ENCODE results near the gene MPDU1.

MPDU1 gene

GRCh38 chr17:7552621-7553051, 31.0 kb upstream of the MPDU1 start:
- no peak for TF ChIP-seq TEAD4 (IDR thresholded peaks at IDR 0.05)
- TF ChIP-seq TAF1 (IDR thresholded peaks at IDR 0.05; ENCODE audit: low read depth) = no peak
- no peak for TF ChIP-seq YY1 (IDR thresholded peaks at IDR 0.05; ENCODE audit: low read depth)
- no peak for TF ChIP-seq EP300 (IDR thresholded peaks at IDR 0.05; ENCODE audit: borderline replicate concordance)
- no peak for TF ChIP-seq USF1 (IDR thresholded peaks at IDR 0.05)
- TF ChIP-seq CEBPB (IDR thresholded peaks at IDR 0.05) = no peak

GRCh38 chr17:7553356-7553755, 30.3 kb upstream of the MPDU1 start:
- no peak for TF ChIP-seq EP300 (IDR thresholded peaks at IDR 0.05; ENCODE audit: borderline replicate concordance)
- no peak for TF ChIP-seq USF1 (IDR thresholded peaks at IDR 0.05)
- TF ChIP-seq YY1 (IDR thresholded peaks at IDR 0.05; ENCODE audit: low read depth) = no peak
- TF ChIP-seq EGR1 (IDR thresholded peaks at IDR 0.05) = no peak
- TF ChIP-seq, protein P1, sequence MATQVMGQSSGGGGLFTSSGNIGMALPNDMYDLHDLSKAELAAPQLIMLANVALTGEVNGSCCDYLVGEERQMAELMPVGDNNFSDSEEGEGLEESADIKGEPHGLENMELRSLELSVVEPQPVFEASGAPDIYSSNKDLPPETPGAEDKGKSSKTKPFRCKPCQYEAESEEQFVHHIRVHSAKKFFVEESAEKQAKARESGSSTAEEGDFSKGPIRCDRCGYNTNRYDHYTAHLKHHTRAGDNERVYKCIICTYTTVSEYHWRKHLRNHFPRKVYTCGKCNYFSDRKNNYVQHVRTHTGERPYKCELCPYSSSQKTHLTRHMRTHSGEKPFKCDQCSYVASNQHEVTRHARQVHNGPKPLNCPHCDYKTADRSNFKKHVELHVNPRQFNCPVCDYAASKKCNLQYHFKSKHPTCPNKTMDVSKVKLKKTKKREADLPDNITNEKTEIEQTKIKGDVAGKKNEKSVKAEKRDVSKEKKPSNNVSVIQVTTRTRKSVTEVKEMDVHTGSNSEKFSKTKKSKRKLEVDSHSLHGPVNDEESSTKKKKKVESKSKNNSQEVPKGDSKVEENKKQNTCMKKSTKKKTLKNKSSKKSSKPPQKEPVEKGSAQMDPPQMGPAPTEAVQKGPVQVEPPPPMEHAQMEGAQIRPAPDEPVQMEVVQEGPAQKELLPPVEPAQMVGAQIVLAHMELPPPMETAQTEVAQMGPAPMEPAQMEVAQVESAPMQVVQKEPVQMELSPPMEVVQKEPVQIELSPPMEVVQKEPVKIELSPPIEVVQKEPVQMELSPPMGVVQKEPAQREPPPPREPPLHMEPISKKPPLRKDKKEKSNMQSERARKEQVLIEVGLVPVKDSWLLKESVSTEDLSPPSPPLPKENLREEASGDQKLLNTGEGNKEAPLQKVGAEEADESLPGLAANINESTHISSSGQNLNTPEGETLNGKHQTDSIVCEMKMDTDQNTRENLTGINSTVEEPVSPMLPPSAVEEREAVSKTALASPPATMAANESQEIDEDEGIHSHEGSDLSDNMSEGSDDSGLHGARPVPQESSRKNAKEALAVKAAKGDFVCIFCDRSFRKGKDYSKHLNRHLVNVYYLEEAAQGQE (IDR thresholded peaks at IDR 0.05; ENCODE audit: low read depth) = no peak
- no peak for TF ChIP-seq CEBPB (IDR thresholded peaks at IDR 0.05)
- TF ChIP-seq CREB1 (IDR thresholded peaks at IDR 0.05; ENCODE audit: low read depth) = no peak
- no peak for TF ChIP-seq MAX (IDR thresholded peaks at IDR 0.05)
- TF ChIP-seq TAF1 (IDR thresholded peaks at IDR 0.05; ENCODE audit: low read depth) = no peak
- no peak for TF ChIP-seq TCF12 (IDR thresholded peaks at IDR 0.05; ENCODE audit: low read depth)

- TF ChIP-seq NFIC (IDR thresholded peaks at IDR 0.05) (no peak), MAX (IDR thresholded peaks at IDR 0.05) (no peak), TEAD4 (IDR thresholded peaks at IDR 0.05) (no peak), EGR1 (IDR thresholded peaks at IDR 0.05) (no peak), TAF1 (IDR thresholded peaks at IDR 0.05; ENCODE audit: low read depth) (no peak), FOXM1 (IDR thresholded peaks at IDR 0.05; ENCODE audit: borderline replicate concordance, low read depth) (no peak), TCF12 (IDR thresholded peaks at IDR 0.05; ENCODE audit: low read depth) (no peak), YY1 (IDR thresholded peaks at IDR 0.05; ENCODE audit: low read depth) (no peak), USF1 (IDR thresholded peaks at IDR 0.05) (no peak), CEBPB (IDR thresholded peaks at IDR 0.05) (no peak), CREB1 (IDR thresholded peaks at IDR 0.05; ENCODE audit: low read depth) (no peak), ZBTB7A (IDR thresholded peaks at IDR 0.05; ENCODE audit: low read depth) (no peak), RAD21 (IDR thresholded peaks at IDR 0.05; ENCODE audit: low read depth) (no peak), EP300 (IDR thresholded peaks at IDR 0.05; ENCODE audit: borderline replicate concordance) (no peak)
- TF ChIP-seq, protein P1 (IDR thresholded peaks at IDR 0.05; ENCODE audit: low read depth) = no peak
These were observed 28.2 kb upstream of the MPDU1 start for GRCh38 chr17:7555320-7555948.

- no peak for TF ChIP-seq CREB1 (IDR thresholded peaks at IDR 0.05; ENCODE audit: low read depth)
- no peak for TF ChIP-seq CEBPB (IDR thresholded peaks at IDR 0.05)
- TF ChIP-seq, protein P1 (IDR thresholded peaks at IDR 0.05; ENCODE audit: low read depth) = no peak
- TF ChIP-seq YY1 (IDR thresholded peaks at IDR 0.05; ENCODE audit: low read depth) = no peak
- TF ChIP-seq TEAD4 (IDR thresholded peaks at IDR 0.05) = no peak
- TF ChIP-seq MAX (IDR thresholded peaks at IDR 0.05) = no peak
- no peak for TF ChIP-seq TAF1 (IDR thresholded peaks at IDR 0.05; ENCODE audit: low read depth)
- TF ChIP-seq EP300 (IDR thresholded peaks at IDR 0.05; ENCODE audit: borderline replicate concordance) = no peak
- no peak for TF ChIP-seq NFIC (IDR thresholded peaks at IDR 0.05)
- no peak for TF ChIP-seq USF1 (IDR thresholded peaks at IDR 0.05)
- TF ChIP-seq TCF12 (IDR thresholded peaks at IDR 0.05; ENCODE audit: low read depth) = no peak
- no peak for TF ChIP-seq EGR1 (IDR thresholded peaks at IDR 0.05)
- TF ChIP-seq FOXM1 (IDR thresholded peaks at IDR 0.05; ENCODE audit: borderline replicate concordance, low read depth) = no peak
- TF ChIP-seq RAD21 (IDR thresholded peaks at IDR 0.05; ENCODE audit: low read depth) = no peak
- TF ChIP-seq ZBTB7A (IDR thresholded peaks at IDR 0.05; ENCODE audit: low read depth) = no peak
These were observed 27.0 kb upstream of the MPDU1 start for GRCh38 chr17:7556627-7557026.
